MV-4-11 (cell line): Measurements from ENCODE around the gene BBS9.
"Not testable (repeated sequence)": the region's sequence is repeated elsewhere in the genome, so short reads cannot be mapped to it uniquely, and the experiment has no call there.

Experiments used
- DNase-seq: peaks from one replicate; lab custom pipeline; 2025; lab: John Stamatoyannopoulos, UW

Gene BBS9

DNA sequence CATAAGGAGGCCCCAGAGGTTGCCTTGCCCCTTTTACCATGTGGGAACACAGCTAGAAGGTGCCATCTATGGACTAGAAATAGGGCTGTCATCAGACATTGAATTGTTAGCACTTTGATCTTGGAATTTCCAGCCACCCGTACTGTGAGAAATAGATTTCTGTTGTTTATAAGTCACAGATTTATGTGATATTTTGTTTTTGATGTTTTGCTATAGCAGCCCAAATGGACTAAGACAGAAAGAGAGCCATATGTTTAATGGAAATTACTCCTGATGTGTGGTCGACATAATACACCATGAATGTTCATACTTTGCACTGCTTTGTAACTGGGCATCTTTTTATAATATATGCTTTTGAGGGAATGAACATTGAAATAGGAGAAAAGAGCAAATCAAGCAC is 302.2 kb downstream of the BBS9 start:
- no peak for DNase-seq

DNA sequence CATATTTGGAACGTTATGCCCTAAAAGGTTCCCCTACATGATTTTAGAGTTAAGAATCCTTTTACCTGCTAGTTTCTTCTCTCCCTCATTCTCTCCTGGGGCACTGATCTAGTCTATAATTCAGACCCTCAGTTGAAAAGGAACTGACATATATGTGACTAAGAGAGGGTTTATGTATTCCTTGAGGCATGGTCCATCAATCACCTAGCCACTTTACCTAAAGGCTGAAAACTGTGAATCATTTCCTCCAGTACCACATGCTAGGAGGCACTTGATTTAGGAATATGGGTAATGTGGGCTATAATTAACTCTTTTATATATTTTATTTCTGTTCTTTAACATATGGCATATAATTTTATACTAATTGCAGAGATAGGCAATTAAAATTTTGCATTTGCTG is 303.5 kb downstream of the BBS9 start:
- DNase-seq = no peak

DNA sequence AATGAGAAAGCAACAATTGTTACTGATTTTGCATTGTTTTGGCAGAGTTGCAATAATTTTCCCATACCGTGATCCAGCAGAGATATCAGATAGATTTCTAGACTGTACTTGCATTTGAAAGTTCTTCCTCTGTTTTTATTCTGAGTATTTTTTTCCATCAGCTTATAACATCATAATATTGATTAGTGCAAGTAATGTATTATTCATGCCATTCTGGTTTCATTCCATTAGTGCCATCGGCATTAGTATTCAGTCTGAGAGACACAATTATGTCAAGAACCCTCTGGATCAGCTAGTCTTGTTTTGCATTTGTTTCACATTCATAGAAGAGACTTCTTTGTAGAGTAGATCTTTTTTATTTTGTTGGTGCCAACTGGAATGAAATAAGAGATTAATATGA is 304.0 kb downstream of the BBS9 start:
- no peak for DNase-seq

DNA sequence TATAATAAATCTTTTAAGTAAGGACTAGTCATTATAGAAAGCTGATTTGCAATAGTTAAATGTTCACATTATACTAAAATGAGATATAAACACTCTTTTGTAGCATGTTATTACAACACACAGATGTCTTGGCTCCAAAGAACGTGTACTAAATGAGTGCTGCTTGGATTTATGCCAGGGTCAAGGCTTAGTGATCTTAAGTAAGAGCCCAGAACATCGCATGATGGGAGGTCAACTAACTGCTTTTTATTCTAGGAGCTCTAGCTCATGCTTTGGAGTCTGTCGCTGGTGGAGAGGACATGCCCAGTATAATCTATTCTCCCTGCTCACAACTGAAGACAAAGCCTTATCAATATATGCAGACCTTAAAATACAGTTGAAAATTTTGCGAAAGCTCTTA is 315.1 kb downstream of the BBS9 start:
- no peak for DNase-seq

DNA sequence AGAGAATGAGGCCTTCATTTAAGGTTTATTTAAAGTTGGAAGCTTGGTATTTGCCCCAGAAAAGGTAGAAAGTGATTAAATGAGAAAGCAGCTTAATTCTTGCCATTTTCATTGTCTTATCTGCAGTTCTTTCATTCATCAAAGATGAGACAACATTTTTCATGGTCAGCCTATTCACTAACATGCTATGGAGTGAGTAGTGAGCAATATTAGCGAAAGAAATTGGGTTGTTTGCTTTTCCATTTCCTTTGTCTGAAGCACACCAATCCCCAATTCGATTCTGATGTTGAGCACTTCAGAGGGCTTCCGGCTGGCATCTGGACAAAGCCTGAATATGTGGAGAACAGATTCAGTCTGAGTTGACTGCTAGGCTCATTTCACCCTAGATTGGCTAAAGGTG is 317.2 kb downstream of the BBS9 start:
- DNase-seq = no peak

DNA sequence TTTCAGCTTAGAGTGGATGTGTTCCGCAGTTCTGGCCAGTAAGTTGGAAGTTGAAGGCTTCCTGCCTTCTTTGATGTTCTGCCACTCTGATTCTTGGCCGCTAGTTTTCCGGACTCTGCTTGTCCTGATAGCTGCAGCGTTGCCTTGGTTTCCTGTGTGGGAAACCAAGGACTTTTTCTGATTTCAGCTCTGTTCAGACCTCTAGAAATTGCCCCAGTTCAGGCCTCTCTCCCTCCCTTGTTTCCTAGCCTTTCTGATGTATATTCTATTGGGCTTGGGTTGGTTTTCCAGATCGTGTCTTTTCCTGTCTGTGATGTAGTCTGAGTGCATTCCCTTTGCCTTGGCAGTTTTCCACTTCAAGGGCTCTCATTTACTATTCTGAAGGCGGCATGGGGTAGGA is 318.7 kb downstream of the BBS9 start:
- no peak for DNase-seq

DNA sequence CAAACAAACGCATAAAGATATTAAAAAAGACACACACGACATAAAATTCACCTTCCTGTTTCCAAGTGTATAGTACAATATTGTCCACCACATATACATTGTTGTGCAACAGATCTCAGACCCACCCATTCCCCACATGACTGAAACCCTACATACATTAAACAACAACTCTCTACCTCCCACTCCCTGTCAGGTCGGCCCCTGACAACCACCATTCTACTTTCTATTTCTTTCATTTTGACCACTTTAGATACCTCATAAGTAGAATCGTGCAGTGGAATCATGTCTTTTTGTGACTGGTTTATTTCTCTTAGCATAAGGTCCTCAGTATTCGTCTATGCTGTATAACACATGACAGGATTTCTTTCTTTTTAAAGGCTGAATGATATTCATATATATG is 320.5 kb downstream of the BBS9 start:
- no peak for DNase-seq

DNA sequence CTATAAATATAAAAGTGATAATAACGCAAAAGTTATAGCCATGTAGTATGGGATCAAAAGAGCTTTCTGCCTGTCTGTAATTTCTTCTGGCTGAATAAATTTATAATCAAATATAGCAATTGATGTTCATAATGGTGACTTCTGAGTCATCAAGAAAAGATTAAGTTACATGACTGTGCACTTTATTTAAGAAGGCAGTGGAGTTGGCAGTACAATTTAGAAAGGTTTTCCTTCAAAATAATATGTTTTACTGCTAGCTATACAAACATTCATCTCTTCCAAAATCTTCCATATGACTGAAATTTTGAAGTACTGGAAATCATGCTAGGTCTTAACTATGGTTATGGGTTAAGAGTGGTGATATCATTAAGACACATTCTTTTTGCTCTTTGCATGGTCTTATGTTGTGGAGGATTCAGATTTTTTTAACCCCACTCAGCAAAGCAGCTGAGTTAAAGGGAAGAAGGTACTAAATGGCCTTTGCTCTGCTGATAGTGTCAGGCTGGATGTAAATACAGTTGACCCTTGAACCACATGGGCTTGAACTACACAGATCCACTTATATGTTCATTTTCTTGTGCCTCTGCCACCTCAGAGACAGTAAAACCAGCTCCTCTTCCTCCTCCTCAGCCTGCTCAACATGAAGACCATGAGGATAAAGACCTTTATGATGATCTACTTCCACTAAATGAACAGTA is 323.6 kb downstream of the BBS9 start:
- no peak for DNase-seq

DNA sequence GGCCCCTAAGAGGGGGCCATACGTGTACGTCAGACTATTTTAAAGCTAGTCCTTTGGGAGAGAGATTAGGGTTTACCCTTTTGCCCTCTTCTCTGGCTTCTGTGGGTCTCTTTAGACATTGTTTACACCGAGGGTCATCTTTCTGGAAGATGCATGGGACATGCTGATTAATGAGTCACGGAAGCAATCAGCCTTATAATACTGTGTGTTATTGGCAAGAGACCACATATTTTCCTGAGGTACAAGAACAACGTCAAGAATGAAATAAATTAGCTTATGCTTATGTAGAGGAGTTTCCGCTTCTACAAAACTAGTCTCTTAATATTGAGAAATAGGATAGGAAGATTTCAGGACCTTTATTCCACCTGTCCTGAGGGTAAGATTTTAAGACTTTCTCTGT is 327.7 kb downstream of the BBS9 start:
- no peak for DNase-seq

DNA sequence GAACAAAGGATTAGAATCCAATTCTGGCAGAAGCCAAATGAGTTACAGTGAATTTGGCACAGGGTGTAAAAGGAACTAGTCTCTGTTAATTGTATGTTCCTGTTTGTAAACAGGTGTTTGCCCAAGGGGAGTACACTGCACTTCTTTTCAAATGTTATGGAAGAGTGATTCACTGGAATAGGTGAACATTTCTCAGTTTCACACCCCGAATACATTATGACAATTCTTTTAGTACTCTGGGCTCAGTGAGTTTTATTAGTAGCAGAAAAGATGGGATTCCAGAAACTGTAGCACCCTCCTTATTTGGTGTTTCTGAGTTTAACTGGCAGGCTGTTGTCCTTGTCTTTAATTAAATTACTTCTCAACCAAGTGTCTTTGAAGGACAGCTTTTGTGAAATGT is 329.2 kb downstream of the BBS9 start:
- no peak for DNase-seq

DNA sequence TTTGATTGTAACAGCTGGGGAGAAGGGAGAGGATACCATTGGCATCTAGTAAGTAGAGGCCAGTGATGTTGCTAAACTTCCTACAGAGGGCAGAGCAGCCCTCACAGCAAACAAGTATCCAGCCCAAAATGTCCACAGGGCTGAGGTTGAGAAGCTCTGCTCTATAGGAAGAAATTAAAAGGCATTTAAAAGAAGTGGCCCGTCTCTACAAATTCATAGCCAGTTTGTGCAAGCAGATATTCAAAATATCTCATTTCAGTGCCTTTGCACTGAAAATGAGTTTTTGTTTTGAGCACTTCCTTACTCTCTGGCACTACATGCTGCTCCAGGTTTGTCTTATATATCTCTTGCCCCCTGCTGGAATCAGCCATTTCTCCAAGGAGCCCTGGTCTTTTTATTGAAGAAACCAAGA is 330.0 kb downstream of the BBS9 start:
- DNase-seq = no peak

DNA sequence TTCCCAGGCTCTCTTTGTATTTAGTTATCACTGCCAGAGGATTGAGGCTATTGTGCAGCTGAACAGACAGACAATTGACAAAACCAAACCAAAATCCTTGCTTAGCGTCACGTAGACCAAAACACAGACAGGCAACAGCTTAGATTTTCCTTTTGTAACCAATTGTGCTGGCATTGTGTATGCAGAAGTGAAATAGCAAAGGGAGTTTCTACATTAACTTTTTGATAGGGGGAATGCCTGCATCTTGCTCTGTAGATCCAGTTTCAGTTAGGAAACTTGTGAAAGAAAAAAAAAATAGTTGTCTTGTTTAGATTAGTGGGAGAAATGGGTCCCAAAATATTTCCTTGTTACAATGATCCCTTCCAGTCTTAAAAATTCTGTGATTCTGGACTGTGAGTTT is 333.8 kb downstream of the BBS9 start:
- no peak for DNase-seq

DNA sequence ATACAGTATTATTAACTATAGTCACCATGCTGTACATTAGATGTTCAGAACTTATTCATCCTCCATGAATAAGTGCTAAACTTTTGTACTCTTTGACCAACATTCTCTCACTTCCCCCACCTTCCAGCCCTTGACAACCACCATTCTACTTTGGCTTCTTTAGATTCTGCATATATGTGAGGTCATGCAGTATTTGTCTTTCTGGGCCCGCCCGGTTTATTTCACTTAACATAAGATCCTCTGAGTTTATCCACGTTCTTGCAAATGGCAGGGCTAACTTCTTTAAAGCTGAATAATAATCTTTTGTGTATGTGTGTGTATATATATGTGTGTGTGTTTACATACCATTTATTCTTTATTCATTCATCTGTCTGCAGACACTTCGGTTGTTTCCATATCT is 336.8 kb downstream of the BBS9 start:
- no peak for DNase-seq

DNA sequence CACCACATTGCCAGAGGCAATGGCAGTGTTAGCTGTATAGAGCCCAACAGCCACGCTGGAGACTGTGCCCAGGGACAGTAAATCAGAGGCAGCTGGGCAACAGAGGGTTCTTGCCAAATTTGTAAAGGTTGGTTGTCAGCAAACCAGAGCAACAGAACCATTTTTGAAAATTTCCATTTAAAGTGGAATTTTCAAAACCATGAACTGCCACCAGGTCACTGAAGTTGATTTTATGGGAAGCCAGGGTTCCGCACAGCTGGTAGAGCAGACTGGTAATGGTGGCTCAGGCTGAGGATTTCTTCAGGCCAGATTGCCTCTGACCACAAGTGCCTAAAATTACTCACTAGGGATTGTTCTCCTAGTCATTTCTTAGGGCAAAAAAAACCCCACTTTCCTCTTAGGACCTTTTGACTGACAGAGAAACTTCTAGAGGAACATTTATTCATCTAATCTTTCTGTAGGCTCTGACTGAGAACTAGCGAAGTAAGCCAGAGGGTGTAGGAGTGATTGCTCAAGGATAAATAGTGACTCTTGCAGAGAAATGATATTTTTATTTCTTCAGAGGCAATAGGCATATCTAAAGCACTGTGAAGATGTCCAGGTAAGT is 342.4 kb downstream of the BBS9 start:
- no peak for DNase-seq

DNA sequence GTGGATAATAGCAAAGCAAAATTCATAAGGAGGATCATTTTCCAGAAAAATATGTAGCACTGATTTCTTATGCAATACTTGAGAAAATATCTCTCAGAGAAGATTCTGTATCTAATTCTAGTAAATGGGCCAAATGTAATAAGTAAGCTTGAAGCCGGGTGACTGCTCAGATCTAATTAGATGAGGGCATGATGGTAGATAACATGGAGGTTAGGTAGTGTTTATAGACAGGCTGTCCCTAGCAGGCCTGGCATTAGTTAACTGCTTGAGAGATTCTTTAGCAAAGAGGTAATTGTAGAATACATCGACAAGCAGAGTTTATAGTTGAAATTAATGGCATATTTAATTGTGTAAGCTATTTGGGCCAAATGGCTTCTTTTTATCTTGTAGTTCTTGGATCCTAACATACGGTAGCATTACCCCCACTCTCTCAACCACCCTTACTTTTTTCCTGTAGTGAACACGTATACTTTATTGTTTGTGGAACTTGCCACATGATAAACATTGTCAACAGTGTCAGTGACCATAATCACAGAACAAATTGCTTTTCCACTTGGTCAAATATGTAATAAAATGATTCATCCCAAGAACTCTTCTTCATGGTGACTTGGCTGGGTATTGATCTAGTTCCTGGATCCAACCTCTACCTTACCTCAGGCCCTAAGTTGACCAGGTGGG is 343.1 kb downstream of the BBS9 start:
- DNase-seq = no peak

DNA sequence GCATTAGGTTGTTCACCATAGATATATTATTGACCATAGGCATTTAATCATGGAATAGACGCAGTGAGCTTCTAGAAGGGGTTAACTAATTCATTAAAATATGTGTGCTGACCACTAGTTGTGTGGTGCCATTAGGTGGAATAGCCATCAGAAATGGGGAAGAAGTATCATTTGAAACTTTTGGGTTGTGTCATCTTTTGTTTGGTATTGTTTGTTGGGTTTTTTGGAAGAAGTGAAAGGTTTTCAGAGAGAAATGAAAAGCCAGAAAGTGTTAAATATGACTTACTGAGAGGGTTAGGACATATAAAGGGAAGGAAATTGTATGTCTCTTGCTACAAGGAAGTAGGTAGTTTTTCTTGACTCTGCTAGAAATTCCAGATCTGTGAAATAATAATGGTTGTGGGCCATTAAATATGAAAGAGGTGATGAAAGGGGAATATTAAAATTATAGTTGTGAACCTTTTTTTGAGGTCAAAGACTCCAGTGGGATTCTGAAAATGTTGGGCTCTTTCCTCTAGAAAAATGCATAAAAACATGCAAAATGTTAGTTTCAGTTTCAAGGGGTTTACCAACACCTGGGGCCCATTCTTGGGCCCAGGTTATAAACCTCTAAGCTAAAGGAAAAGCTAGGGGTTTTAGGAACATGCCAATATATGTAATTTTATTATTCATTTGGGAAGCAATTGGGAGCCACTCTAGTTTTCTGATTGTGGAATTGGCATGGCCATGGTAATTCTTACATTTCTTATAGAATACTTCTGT is 348.5 kb downstream of the BBS9 start:
- no peak for DNase-seq

DNA sequence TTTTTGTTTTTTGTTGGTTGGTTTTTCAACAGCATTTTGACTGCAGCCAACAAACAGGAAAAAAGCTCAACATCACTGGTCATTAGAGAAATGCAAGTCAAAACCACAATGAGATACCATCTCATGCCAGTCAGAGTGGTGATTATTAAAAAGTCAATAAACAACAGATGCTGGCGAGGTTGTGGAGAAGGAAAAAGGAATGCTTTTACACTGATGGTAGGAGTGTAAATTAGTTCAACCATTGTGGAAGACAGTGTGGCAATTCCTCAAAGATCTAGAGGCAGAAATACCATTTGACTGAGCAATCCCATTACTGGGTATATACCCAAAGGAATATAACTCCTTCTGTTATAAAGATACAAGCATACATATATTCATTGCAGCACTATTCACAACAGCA is 355.1 kb downstream of the BBS9 start:
- DNase-seq = not testable (repeated sequence)

DNA sequence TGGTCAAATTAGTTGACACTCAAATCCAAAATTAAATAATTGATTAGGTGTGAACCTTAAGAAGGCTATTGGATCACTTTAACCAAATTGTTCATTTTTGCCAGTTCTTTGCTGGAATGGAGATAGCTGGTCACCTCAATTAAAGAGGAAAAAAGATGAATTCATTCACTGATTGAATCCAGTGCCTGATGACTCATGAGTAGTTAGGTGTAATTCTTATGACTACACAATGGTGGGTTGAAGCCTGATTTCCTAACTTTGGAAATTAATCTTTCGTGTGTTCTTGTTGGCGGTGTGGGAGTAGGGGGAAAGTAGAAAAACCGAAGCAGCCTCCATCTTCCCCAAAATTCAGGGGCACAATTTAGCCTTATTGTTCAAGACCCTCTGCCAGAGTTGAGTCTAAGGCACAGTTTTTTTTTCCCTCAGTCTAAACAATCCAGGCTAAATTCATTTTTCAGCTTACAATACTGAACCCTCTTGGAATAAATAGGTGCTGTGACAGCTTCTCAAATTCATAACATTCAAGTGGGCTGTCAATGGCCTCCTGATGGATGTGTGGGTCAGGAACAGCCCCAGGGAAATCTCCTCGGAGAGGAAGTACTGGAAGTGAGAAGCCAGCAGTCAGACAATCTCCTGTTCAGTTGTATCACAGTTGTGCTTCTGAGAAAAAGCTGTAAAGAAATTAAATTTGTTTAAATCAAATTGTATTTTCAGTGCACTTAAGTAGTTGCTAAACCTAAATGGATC is 356.6 kb downstream of the BBS9 start:
- DNase-seq = no peak

DNA sequence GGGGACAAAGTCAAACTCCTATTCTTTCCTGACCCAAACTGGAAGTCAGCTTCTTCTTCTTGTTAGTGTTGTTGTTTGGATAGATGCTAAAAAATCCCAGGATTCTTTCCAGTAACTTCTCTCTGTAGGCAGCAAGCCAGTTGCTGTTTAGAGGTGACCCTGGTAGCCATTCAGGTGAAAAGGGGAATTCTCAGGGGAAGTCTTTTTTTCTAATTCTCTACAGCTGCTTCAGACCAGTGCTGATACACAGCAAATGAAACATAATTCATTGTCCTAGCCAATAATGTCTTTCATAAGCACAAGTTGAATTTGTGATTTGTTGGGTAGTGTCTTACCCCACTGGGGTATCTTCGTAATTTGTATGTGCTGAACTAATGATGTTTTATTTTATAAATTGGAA is 357.3 kb downstream of the BBS9 start:
- no peak for DNase-seq

DNA sequence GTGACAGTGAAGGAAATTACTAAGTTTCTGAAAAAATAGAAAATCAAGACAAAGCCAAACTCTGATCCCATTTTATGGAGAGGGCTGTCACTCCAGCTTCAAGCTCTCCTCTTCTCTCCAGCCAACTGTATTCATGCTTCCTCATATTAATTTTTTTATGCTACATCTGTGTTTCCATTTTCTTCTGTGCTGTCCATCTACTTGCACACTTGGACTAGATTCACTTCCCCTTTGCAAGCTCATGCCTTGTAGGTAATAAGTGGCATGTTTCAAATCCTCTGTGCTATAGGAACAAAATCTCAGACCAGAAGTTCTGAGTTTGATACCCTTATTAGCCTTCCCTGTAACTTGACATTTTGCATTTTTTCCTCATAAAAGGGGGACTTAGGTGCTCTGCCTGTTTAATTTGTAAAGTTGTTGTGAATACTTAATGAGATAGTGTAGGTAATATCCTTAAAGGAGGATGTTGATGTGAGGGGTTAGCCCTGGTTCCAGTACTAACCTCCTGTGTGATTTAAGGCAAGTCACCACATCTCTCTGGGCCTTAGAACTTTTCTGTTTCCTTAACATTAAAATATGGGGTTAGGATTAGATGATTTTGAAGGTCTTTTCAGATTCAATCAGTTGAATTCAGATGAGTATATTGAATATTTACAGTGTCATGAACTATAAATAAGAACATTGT is 358.8 kb downstream of the BBS9 start:
- peak; percentile 30 for DNase-seq

DNA sequence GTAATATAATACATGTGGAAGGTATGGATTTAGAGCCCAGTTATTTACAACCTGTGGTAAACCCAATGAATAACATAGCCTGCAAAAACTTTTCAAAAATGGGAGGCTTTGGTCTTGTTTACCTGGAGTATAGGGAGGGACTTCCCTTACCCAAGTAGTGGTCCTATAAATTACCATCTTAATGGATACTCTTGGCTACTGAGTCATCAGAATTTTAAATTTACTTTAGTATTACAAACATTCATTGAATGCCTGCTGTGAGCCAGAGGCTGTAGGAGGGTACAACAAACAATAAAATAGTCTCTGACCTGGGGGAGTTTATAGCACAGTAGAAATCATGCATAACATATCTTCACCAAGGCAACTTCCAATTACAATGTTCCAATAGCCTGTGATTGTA is 365.1 kb downstream of the BBS9 start:
- no peak for DNase-seq

DNA sequence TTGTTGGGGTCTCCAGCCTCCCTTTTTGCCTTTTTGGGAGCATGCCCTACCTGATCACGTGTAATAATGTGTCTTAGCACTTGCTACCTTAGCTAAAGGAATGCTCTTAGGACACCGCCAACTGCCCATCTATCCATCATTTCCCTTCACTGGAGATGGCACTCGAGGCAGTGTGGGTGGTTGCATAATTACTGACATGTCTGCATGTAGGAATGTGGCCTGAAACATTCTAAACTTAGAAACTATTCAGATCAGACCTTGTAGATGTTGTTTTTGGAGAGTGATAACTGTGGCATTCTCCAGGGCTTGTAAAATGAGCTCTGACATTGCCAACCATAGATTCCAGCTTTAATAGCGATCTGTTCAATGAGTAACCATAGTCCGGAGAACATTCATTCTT is 365.8 kb downstream of the BBS9 start:
- DNase-seq = no peak
